H1 (cell line): Measurements from ENCODE around the gene SERINC5. TPM values are rescaled to one million over a fixed set of nuclear protein-coding genes. Genes with fewer than 3 reads are reported as not detected.
A peak's percentile ranks its signal among the peaks of the same experiment; 100 is the strongest.

Experiments
- CTCF ChIA-PET: fragments of 300-600 bp; sonication (Branson Sonifier 250); formaldehyde crosslinking; loops from one replicate; lab custom pipeline; 2021; ENCODE audit not compliant: partially characterized antibody; lab: Charles Lee
- POLR2A ChIA-PET: fragments of 300-600 bp; sonication (Branson Sonifier 250); formaldehyde crosslinking; loops from one replicate; lab custom pipeline; 2021; ENCODE audit warnings: inconsistent platforms; ENCODE audit not compliant: partially characterized antibody; lab: Charles Lee
- DNase-seq, 2 experiments: peaks; one replicate each; pipeline versions ENCODE4 v3.0.0 to v3.0.0-alpha.2; 2010 to 2022; ENCODE audit warnings: low spot score in 2 of 2, low read depth in 1 of 2, mixed read lengths in 1 of 2
- FAIRE-seq: peaks from 2 replicates; lab custom pipeline; 2011; peaks lifted over from hg19 to GRCh38; lab: Jason Lieb, UNC
- H2AFZ ChIP-seq: 2 replicates; pipeline ENCODE4 v1.8.1; 2012; ENCODE audit warnings: low read length, inconsistent platforms
- H2AK5ac ChIP-seq: 2 replicates; pipeline ENCODE4 v1.6.1; 2013; ENCODE audit warnings: low read depth, low read length
- H2BK120ac ChIP-seq: replicated peaks from 2 replicates; pipeline ENCODE3; 2013; ENCODE audit warnings: low read depth, low read length, inconsistent platforms
- H2BK12ac ChIP-seq: 2 replicates; pipeline ENCODE4 v1.6.1; 2013; ENCODE audit warnings: low read depth, low read length
- H2BK15ac ChIP-seq: 2 replicates; pipeline ENCODE4 v1.6.1; 2013; ENCODE audit warnings: low read length
- H2BK20ac ChIP-seq: 2 replicates; pipeline ENCODE4 v1.6.1; 2013; ENCODE audit warnings: low read length
- H2BK5ac ChIP-seq: 2 replicates; pipeline ENCODE4 v1.6.1; 2013; ENCODE audit warnings: low read depth, low read length
- H3K14ac ChIP-seq: 2 replicates; pipeline ENCODE4 v1.6.1; 2013; ENCODE audit warnings: inconsistent platforms; ENCODE audit not compliant: insufficient read length
- H3K18ac ChIP-seq: 2 replicates; pipeline ENCODE4 v1.6.1; 2013; ENCODE audit warnings: low read length; ENCODE audit errors: extremely low read depth
- H3K23ac ChIP-seq: 2 replicates; pipeline ENCODE4 v1.6.1; 2013; ENCODE audit warnings: inconsistent platforms; ENCODE audit not compliant: insufficient read length
- H3K23me2 ChIP-seq: 2 replicates; pipeline ENCODE4 v1.6.1; 2013; ENCODE audit warnings: low read depth, low read length
- H3K27ac ChIP-seq: 2 replicates; pipeline ENCODE4 v1.6.1; 2011; ENCODE audit warnings: low read depth, low read length, inconsistent platforms
- H3K27me3 ChIP-seq, 4 experiments: replicated peaks in 1 of 4; 1 replicate in 1 of 4; 2 replicates in 3 of 4; pipeline versions ENCODE4 v1.6.1 to v1.8.1; 2011 to 2013; ENCODE audit warnings: low read length in 3 of 4, mild to moderate bottlenecking in 3 of 4, inconsistent platforms in 2 of 4, mixed read lengths in 2 of 4, moderate library complexity in 1 of 4; ENCODE audit not compliant: control insufficient read depth in 3 of 4, insufficient read depth in 3 of 4; ENCODE audit errors: extremely low read depth in 1 of 4
- H3K36me3 ChIP-seq, 4 experiments: 2 replicates each; pipeline versions ENCODE4 v1.6.1 to v1.8.1; 2011 to 2013; ENCODE audit warnings: mild to moderate bottlenecking in 4 of 4, low read length in 3 of 4, moderate library complexity in 2 of 4, control low read depth in 1 of 4, inconsistent platforms in 1 of 4; ENCODE audit not compliant: insufficient read depth in 4 of 4, control insufficient read depth in 2 of 4
- H3K4ac ChIP-seq: replicated peaks from 2 replicates; pipeline ENCODE3; 2013; ENCODE audit warnings: low read length, low read depth, mixed read lengths, inconsistent platforms; ENCODE audit not compliant: insufficient read length
- H3K4me1 ChIP-seq, 4 experiments: replicated peaks in 1 of 4; 1 replicate in 1 of 4; 2 replicates in 3 of 4; pipeline versions ENCODE4 v1.6.1 to v1.8.1; 2011 to 2013; ENCODE audit warnings: low read length in 3 of 4, inconsistent platforms in 2 of 4, mixed read lengths in 1 of 4; ENCODE audit not compliant: insufficient read depth in 4 of 4, control insufficient read depth in 3 of 4
- H3K4me2 ChIP-seq, 2 experiments: 2 replicates each; pipeline versions ENCODE4 v1.6.1 to v1.8.1; 2011 to 2013; ENCODE audit warnings: low read depth in 2 of 2, low read length in 2 of 2, control low read depth in 1 of 2, inconsistent platforms in 1 of 2, mild to moderate bottlenecking in 1 of 2; ENCODE audit not compliant: insufficient read depth in 1 of 2
- H3K4me3 ChIP-seq, 4 experiments: fragments of 200-600, 300-600 bp in 1 of 4; sonication (generic), shearing (Covaris generic), sonication (Bioruptor Twin) in 1 of 4; 2 replicates each; pipeline versions ENCODE4 v1.5.1 to v1.8.1; 2011 to 2016; ENCODE audit warnings: low read length in 4 of 4, low read depth in 3 of 4, control low read depth in 2 of 4, inconsistent platforms in 2 of 4, mild to moderate bottlenecking in 2 of 4, mixed read lengths in 1 of 4, moderate library complexity in 1 of 4; ENCODE audit not compliant: insufficient read depth in 2 of 4; ENCODE audit errors: extremely low read depth in 1 of 4
- H3K56ac ChIP-seq: replicated peaks from 2 replicates; pipeline ENCODE3; 2013; ENCODE audit warnings: low read depth, mild to moderate bottlenecking, mixed read lengths, low read length, inconsistent platforms; ENCODE audit not compliant: insufficient read length
- H3K79me1 ChIP-seq: 2 replicates; pipeline ENCODE4 v1.6.1; 2013; ENCODE audit warnings: low read depth, low read length, control low read depth
- H3K79me2 ChIP-seq, 2 experiments: 2 replicates each; pipeline versions ENCODE4 v1.6.1 to v1.8.1; 2012 to 2013; ENCODE audit warnings: low read length in 2 of 2, mild to moderate bottlenecking in 2 of 2, inconsistent platforms in 1 of 2; ENCODE audit not compliant: insufficient read depth in 2 of 2, control insufficient read depth in 1 of 2
- H3K9ac ChIP-seq, 4 experiments: replicated peaks in 1 of 4; 1 replicate in 1 of 4; 2 replicates in 3 of 4; pipeline versions ENCODE4 v1.6.1 to v1.8.1; 2011 to 2013; ENCODE audit warnings: low read depth in 3 of 4, low read length in 3 of 4, control low read depth in 2 of 4, mild to moderate bottlenecking in 2 of 4, moderate library complexity in 2 of 4, inconsistent platforms in 1 of 4; ENCODE audit errors: extremely low read depth in 1 of 4
- H3K9me3 ChIP-seq, 2 experiments: 2 replicates each; pipeline versions ENCODE4 v1.6.1 to v1.8.1; 2012 to 2013; ENCODE audit warnings: mild to moderate bottlenecking in 2 of 2, moderate library complexity in 2 of 2, control low read depth in 1 of 2, inconsistent platforms in 1 of 2, low read depth in 1 of 2, low read length in 1 of 2, mixed read lengths in 1 of 2; ENCODE audit not compliant: insufficient read depth in 2 of 2
- H4K20me1 ChIP-seq, 2 experiments: replicated peaks in 1 of 2; 2 replicates each; pipeline versions ENCODE3 to v1.8.1; 2011 to 2013; ENCODE audit warnings: inconsistent platforms in 2 of 2, low read length in 2 of 2, mild to moderate bottlenecking in 1 of 2; ENCODE audit not compliant: insufficient read depth in 2 of 2, control insufficient read depth in 1 of 2
- H4K5ac ChIP-seq: 2 replicates; pipeline ENCODE4 v1.6.1; 2013; ENCODE audit warnings: low read length, low read depth, mixed read lengths, inconsistent platforms; ENCODE audit not compliant: insufficient read length
- H4K8ac ChIP-seq: 2 replicates; pipeline ENCODE4 v1.8.0; 2013; ENCODE audit warnings: mild to moderate bottlenecking, moderate library complexity, low read length, inconsistent platforms; ENCODE audit not compliant: insufficient read depth; ENCODE audit errors: extremely low read depth
- H4K91ac ChIP-seq: replicated peaks from 2 replicates; pipeline ENCODE3; 2013; ENCODE audit warnings: low read length, mixed read lengths, inconsistent platforms; ENCODE audit not compliant: insufficient read length
- CEBPB ChIP-seq: IDR thresholded peaks from 2 replicates; pipeline ENCODE4 v1.6.1; 2012; ENCODE audit warnings: low read depth, low read length
- CTCF ChIP-seq, 3 experiments: IDR thresholded peaks; 1 replicate in 2 of 3; 2 replicates in 1 of 3; pipeline versions ENCODE4 v1.5.1 to v1.6.1; 2011; ENCODE audit warnings: low read length in 3 of 3, mild to moderate bottlenecking in 3 of 3, inconsistent platforms in 2 of 3, low read depth in 1 of 3, moderate library complexity in 1 of 3; ENCODE audit not compliant: insufficient read depth in 1 of 3; ENCODE audit errors: control extremely low read depth in 1 of 3
- KDM1A ChIP-seq: fragments of 200-600, 300-600 bp; sonication (generic); IDR thresholded peaks from 2 replicates; pipeline ENCODE4 v1.7.1; 2016; ENCODE audit warnings: mild to moderate bottlenecking, low read length, borderline replicate concordance
- NANOG ChIP-seq: IDR thresholded peaks from 2 replicates; pipeline ENCODE4 v1.6.1; 2011; ENCODE audit warnings: low read length, low read depth, mild to moderate bottlenecking, inconsistent platforms; ENCODE audit not compliant: insufficient read depth, poor library complexity, severe bottlenecking
- PHF8 ChIP-seq: fragments of 200-600 bp; sonication (generic); conservative IDR thresholded peaks from 2 replicates; pipeline ENCODE4 v1.7.1; 2012; ENCODE audit warnings: low read depth, mild to moderate bottlenecking, inconsistent platforms, low read length, moderate library complexity
- RAD21 ChIP-seq, 2 experiments: IDR thresholded peaks in 1 of 2; conservative IDR thresholded peaks in 1 of 2; 2 replicates each; pipeline ENCODE4 v1.6.1; 2011; ENCODE audit warnings: low read depth in 2 of 2, low read length in 2 of 2, improper control_type of control experiment in 1 of 2, inconsistent platforms in 1 of 2, mild to moderate bottlenecking in 1 of 2, moderate library complexity in 1 of 2
- RFX5 ChIP-seq: IDR thresholded peaks from 2 replicates; pipeline ENCODE4 v1.6.1; 2011; ENCODE audit warnings: low read depth, low read length, improper control_type of control experiment, borderline replicate concordance
- TEAD4 ChIP-seq: IDR thresholded peaks from 2 replicates; pipeline ENCODE4 v1.6.1; 2012; ENCODE audit warnings: low read depth, low read length, inconsistent platforms, mixed read lengths
- YY1 ChIP-seq: IDR thresholded peaks from 2 replicates; pipeline ENCODE4 v1.6.1; 2011; ENCODE audit warnings: low read depth, mild to moderate bottlenecking, low read length
- WGBS, 2 experiments: shearing (Covaris generic) in 1 of 2; methylation state at CpG; one replicate each; pipeline versions ENCODE4 v1.1.6 to v1.1.7; 2013 to 2015; ENCODE audit warnings: low lambda C conversion rate in 2 of 2, mixed read lengths in 2 of 2, inconsistent platforms in 1 of 2, low coverage in 1 of 2, missing lambda C conversion rate in 1 of 2; ENCODE audit not compliant: insufficient replicate concordance in 2 of 2, insufficient coverage in 1 of 2, insufficient read length in 1 of 2; ENCODE audit errors: extremely low coverage in 1 of 2, missing lambda C conversion rate in 1 of 2; 5-methylcytosine and 5-hydroxymethylcytosine counted together
- polyA plus RNA-seq, 7 experiments: library from polyadenylated mRNA; depleted of rRNA in 3 of 7; stranded (reverse) in 5 of 7; unstranded in 2 of 7; fragments of >200 nt in 5 of 7; fragments of 200-250 nt in 2 of 7; gene quantifications; 1 replicate in 5 of 7; 2 replicates in 1 of 7; 4 replicates in 1 of 7; pipeline versions ENCODE4 v1.2.1 to v1.2.3, GENCODE V29; 2011 to 2013; ENCODE audit warnings: missing spikeins in 2 of 7, mixed read lengths in 2 of 7
- total RNA-seq: library from RNA; stranded (reverse); fragmentation: NEBNext Ultra II Directional; extraction: Animal tissue kit (Norgen Biotek cat#: 25700); gene quantifications from 2 replicates; pipeline ENCODE4 v1.2.1, GENCODE V29; 2021

The SERINC5 gene
- total and polyA plus RNA-seq, 2 of the 8 experiments (the other 6 are each of a cell fraction or from before 2014, with no cell fraction given), result 32.2 to 149 TPM

- no peak overlapping the region; the same call in 1 of the 2 replicates for H2BK15ac ChIP-seq
- no peak overlapping the region for H3K56ac ChIP-seq
- no peaks in the 10 kb centered on the region for H3K9me3 ChIP-seq
- peak overlapping the region; percentile 28 for H4K91ac ChIP-seq
- peak overlapping the region; percentile 82 for H2BK5ac ChIP-seq
- H3K4me1 ChIP-seq, result peaks cover 5 to 12% (median 8%) of the 10 kb centered on the region in 4 experiments
- peak overlapping the region; percentile 32 for H3K4ac ChIP-seq
- no peaks in the 10 kb centered on the region for H3K36me3 ChIP-seq
- H4K8ac ChIP-seq, result no peak overlapping the region
- ChIA-PET CTCF (interaction anchor here (0.6 to 7.2 kb wide), 13 partner anchors 10 to 301 kb away, joined by 3 to 118 read pairs (median 3); no protein-coding TSS in a partner anchor), POLR2A (interaction anchor here (1.0 to 3.7 kb wide), 5 partner anchors 11 to 213 kb away, joined by 3 to 20 read pairs (median 3); partner anchors contain the start of gene SERINC5)
- no peak overlapping the region for H3K23ac ChIP-seq
- H3K14ac ChIP-seq, result no peak overlapping the region
- FAIRE-seq (peak; percentile 36), DNase-seq (no peak)
- no peaks in the 10 kb centered on the region for H3K23me2 ChIP-seq
- no peaks in the 10 kb centered on the region for H3K79me1 ChIP-seq
- 65% methylated on average over 8 of the region's 8 CpGs; no CpG with 5 or more reads in 1 of the 2 experiments for WGBS, 2 experiments
- no peak overlapping the region for H3K27ac ChIP-seq
- no peaks in the 10 kb centered on the region for H4K20me1 ChIP-seq
- H4K5ac ChIP-seq, result no peak overlapping the region
- H2BK20ac ChIP-seq, result peak overlapping the region; percentile 87
- H3K27me3 ChIP-seq, result no peaks in the 10 kb centered on the region
- no peak overlapping the region for H3K4me2 ChIP-seq
- H2AFZ ChIP-seq, result no peak overlapping the region; the same call in 1 of the 2 replicates
- no peak overlapping the region for H3K4me3 ChIP-seq
- H2AK5ac ChIP-seq, result no peak overlapping the region
- no peak overlapping the region for H3K9ac ChIP-seq
- H2BK12ac ChIP-seq, result peak overlapping the region; percentile 30; the same call in 1 of the 2 replicates
- H2BK120ac ChIP-seq, result peak overlapping the region; percentile 81
- peak overlapping the region; percentile 65; the same call in 1 of the 2 replicates for H3K18ac ChIP-seq
- no peaks in the 10 kb centered on the region for H3K79me2 ChIP-seq
- TF ChIP-seq TEAD4, result 0 out of 2 replicates have a peak, but pooled peaks have one; percentile 46
- no peak for TF ChIP-seq KDM1A
- TF ChIP-seq NANOG, result no peak
- TF ChIP-seq YY1, result no peak
- TF ChIP-seq PHF8, result no peak
- peak in 2 of 3 experiments; percentile 7 to 11; a peak in 2 of 4 replicates for TF ChIP-seq CTCF (IDR thresholded peaks at IDR 0.05; ENCODE audit: control extremely low read depth in 1 of 3, insufficient read depth in 1 of 3, low read depth in 1 of 3, low read length in 3 of 3)
- TF ChIP-seq RAD21 (IDR thresholded peaks at IDR 0.05 in 1 of 2, conservative IDR thresholded peaks at IDR 0.05 in 1 of 2; ENCODE audit: low read depth in 2 of 2, low read length in 2 of 2), result peak in 1 of 2 experiments; percentile 35; a peak in 2 of 4 replicates
- no peak for TF ChIP-seq CEBPB
- TF ChIP-seq RFX5, result no peak
Observed at GRCh38 chr5:80093796-80094195, 162.1 kb downstream of the SERINC5 start.
